Measurements from ENCODE around the gene MRRF.

The MRRF gene

DNA sequence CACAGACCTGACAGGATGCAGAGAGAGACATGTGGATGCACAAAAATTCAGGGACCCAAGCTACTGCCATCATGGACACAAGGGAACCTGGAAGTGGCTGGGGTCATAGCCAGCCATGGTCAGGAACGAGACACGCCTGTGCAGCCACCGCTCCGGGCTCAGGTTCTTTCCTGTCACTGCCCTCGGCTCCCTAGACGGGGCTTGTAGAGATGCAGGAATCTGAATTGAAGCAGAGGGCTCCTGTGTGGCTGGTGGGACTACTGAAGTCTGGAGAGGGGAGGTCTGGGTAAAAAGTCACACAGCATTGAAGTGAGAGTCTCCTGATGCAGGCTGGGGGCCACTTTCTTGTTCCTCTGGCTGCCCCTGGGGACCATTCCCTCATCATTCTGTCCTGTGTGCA lies 73.9 kb downstream of the MRRF start:
- TF ChIP-seq, protein P1, sequence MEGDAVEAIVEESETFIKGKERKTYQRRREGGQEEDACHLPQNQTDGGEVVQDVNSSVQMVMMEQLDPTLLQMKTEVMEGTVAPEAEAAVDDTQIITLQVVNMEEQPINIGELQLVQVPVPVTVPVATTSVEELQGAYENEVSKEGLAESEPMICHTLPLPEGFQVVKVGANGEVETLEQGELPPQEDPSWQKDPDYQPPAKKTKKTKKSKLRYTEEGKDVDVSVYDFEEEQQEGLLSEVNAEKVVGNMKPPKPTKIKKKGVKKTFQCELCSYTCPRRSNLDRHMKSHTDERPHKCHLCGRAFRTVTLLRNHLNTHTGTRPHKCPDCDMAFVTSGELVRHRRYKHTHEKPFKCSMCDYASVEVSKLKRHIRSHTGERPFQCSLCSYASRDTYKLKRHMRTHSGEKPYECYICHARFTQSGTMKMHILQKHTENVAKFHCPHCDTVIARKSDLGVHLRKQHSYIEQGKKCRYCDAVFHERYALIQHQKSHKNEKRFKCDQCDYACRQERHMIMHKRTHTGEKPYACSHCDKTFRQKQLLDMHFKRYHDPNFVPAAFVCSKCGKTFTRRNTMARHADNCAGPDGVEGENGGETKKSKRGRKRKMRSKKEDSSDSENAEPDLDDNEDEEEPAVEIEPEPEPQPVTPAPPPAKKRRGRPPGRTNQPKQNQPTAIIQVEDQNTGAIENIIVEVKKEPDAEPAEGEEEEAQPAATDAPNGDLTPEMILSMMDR (IDR thresholded peaks at IDR 0.05): no peak
- H3K36me3 Mint-ChIP-seq (ENCODE audit: low read depth): no peaks in the 10 kb centered on the region
- no peak for DNase-seq
- no peak overlapping the region for H3K4me3 Mint-ChIP-seq
- peak overlapping the region; percentile 82 for H3K27ac Mint-ChIP-seq
- peaks cover 63% of the 10 kb centered on the region for H3K27me3 Mint-ChIP-seq (ENCODE audit: low read depth, poor library complexity)
- H3K4me1 Mint-ChIP-seq: peaks cover 15% of the 10 kb centered on the region
- H3K9me3 Mint-ChIP-seq: no peaks in the 10 kb centered on the region

- H3K9me3 Mint-ChIP-seq: no peaks in the 10 kb centered on the region
- no peak overlapping the region for H3K4me3 Mint-ChIP-seq
- DNase-seq: no peak
- H3K4me1 Mint-ChIP-seq: peaks cover 15% of the 10 kb centered on the region
- peak overlapping the region; percentile 82 for H3K27ac Mint-ChIP-seq
- H3K27me3 Mint-ChIP-seq (ENCODE audit: low read depth, poor library complexity): peaks cover 66% of the 10 kb centered on the region
- TF ChIP-seq, protein P1 (IDR thresholded peaks at IDR 0.05): no peak
- no peaks in the 10 kb centered on the region for H3K36me3 Mint-ChIP-seq (ENCODE audit: low read depth)
Observed at GRCh38 chr9:122338994-122339393, 74.3 kb downstream of the MRRF start.

DNA sequence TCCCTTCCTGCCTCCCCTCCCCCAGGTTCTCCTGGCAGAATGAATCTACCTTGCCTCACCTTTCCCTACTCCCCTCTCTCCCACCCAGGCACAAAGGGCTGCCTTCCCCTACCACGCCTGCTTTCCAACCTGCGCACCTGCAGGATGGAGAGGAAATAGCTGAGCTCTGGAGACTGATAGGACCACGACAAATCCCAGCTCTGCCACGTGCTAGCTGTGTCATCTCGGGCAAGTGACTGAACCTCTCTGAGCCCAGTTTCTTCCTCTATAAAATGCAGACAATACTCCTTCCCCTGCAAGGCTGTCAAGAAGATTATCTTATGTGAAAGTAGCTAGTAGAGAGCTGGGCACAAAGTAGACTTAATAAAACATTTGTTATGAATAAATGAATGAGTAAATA lies 74.9 kb downstream of the MRRF start:
- peaks cover 15% of the 10 kb centered on the region for H3K4me1 Mint-ChIP-seq
- H3K9me3 Mint-ChIP-seq: no peaks in the 10 kb centered on the region
- H3K27me3 Mint-ChIP-seq (ENCODE audit: low read depth, poor library complexity): peaks cover 72% of the 10 kb centered on the region
- no peak overlapping the region for H3K4me3 Mint-ChIP-seq
- DNase-seq: no peak
- H3K36me3 Mint-ChIP-seq (ENCODE audit: low read depth): no peaks in the 10 kb centered on the region
- TF ChIP-seq, protein P1 (IDR thresholded peaks at IDR 0.05): no peak
- H3K27ac Mint-ChIP-seq: no peak overlapping the region

DNA sequence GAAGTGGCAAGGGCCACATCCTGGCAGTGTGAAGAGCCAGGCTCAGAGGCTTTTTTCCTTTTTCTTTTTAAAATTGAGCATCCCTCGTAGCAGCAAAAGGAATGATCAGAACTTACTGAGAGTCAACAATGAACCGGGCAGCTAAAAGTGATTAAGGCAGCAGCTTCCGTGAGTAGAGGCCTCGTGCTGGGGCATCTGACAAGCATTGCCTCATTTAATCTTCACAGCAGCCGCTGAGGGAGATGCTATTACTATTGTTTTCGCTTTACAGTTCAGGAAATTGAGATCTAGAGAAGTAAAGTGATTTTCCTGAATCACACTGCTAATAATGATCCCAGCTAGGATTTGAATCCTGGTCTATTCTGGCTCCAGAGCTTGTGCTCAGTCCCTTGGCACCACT lies 75.5 kb downstream of the MRRF start:
- Mint-ChIP-seq H3K27me3 (ENCODE audit: low read depth, poor library complexity) (peaks cover 76% of the 10 kb centered on the region), H3K4me1 (peaks cover 15% of the 10 kb centered on the region), H3K9me3 (no peaks in the 10 kb centered on the region)

GRCh38 chr9:122342323-122343050 lies 77.8 kb downstream of the MRRF start:
- TF ChIP-seq, protein P1 (IDR thresholded peaks at IDR 0.05): no peak
- no peaks in the 10 kb centered on the region for H3K36me3 Mint-ChIP-seq (ENCODE audit: low read depth)

More for the DNA sequence above, 75.5 kb downstream of the MRRF start:
- H3K36me3 Mint-ChIP-seq (ENCODE audit: low read depth): no peaks in the 10 kb centered on the region
- H3K4me3 Mint-ChIP-seq: no peak overlapping the region
- TF ChIP-seq, protein P1 (IDR thresholded peaks at IDR 0.05): no peak
- DNase-seq: no peak
- no peak overlapping the region for H3K27ac Mint-ChIP-seq

More at GRCh38 chr9:122342323-122343050, 77.8 kb downstream of the MRRF start:
- Mint-ChIP-seq H3K4me3 (no peak overlapping the region), H3K27ac (no peak overlapping the region), H3K4me1 (peaks cover 18% of the 10 kb centered on the region), H3K27me3 (ENCODE audit: low read depth, poor library complexity) (peaks cover 83% of the 10 kb centered on the region), H3K9me3 (no peaks in the 10 kb centered on the region)
- DNase-seq: no peak

Data from nephron progenitor cell (in vitro differentiated cells).